SJSA1 (cell line): ENCODE data around the gene LGR6. TPM values are rescaled to one million over a fixed set of nuclear protein-coding genes. Genes with fewer than 3 reads are reported as not detected.
"Not testable (repeated sequence)": the region's sequence is repeated elsewhere in the genome, so short reads cannot be mapped to it uniquely, and the experiment has no call there.

Experiments
- DNase-seq, 2 experiments: peaks; one replicate each; pipeline ENCODE4 v3.0.0-alpha.2; 2015 to 2020; ENCODE audit warnings: low spot score in 2 of 2, low read depth in 1 of 2
- H3K27ac ChIP-seq: fragments of 250-450 bp; sonication (Bioruptor Pico); 2 replicates; pipeline ENCODE4 v1.5.1; 2020; ENCODE audit warnings: mild to moderate bottlenecking, moderate library complexity
- H3K27me3 ChIP-seq: fragments of 250-450 bp; sonication (Bioruptor Pico); replicated peaks from 2 replicates; pipeline ENCODE4 v1.5.1; 2020; ENCODE audit warnings: mild to moderate bottlenecking, moderate library complexity
- H3K36me3 ChIP-seq: fragments of 250-450 bp; sonication (Bioruptor Pico); 2 replicates; pipeline ENCODE4 v1.5.1; 2020; ENCODE audit warnings: mild to moderate bottlenecking
- H3K4me1 ChIP-seq: fragments of 250-450 bp; sonication (Bioruptor Pico); replicated peaks from 2 replicates; pipeline ENCODE4 v1.6.1; 2021; ENCODE audit warnings: mild to moderate bottlenecking
- H3K4me3 ChIP-seq: fragments of 250-450 bp; sonication (Bioruptor Pico); 2 replicates; pipeline ENCODE4 v1.5.1; 2020; ENCODE audit warnings: mild to moderate bottlenecking
- H3K9me3 ChIP-seq: fragments of 250-450 bp; sonication (Bioruptor Pico); replicated peaks from 2 replicates; pipeline ENCODE4 v1.5.1; 2020; ENCODE audit warnings: mild to moderate bottlenecking
- total RNA-seq: library from RNA; depleted of rRNA; stranded (reverse); fragments of >200 nt; shearing (Covaris generic); gene quantifications from 2 replicates; pipeline ENCODE4 v1.2.3, GENCODE V29; 2014

Gene LGR6
- total RNA-seq, 1 experiment from 2014 or later = not detected

DNA sequence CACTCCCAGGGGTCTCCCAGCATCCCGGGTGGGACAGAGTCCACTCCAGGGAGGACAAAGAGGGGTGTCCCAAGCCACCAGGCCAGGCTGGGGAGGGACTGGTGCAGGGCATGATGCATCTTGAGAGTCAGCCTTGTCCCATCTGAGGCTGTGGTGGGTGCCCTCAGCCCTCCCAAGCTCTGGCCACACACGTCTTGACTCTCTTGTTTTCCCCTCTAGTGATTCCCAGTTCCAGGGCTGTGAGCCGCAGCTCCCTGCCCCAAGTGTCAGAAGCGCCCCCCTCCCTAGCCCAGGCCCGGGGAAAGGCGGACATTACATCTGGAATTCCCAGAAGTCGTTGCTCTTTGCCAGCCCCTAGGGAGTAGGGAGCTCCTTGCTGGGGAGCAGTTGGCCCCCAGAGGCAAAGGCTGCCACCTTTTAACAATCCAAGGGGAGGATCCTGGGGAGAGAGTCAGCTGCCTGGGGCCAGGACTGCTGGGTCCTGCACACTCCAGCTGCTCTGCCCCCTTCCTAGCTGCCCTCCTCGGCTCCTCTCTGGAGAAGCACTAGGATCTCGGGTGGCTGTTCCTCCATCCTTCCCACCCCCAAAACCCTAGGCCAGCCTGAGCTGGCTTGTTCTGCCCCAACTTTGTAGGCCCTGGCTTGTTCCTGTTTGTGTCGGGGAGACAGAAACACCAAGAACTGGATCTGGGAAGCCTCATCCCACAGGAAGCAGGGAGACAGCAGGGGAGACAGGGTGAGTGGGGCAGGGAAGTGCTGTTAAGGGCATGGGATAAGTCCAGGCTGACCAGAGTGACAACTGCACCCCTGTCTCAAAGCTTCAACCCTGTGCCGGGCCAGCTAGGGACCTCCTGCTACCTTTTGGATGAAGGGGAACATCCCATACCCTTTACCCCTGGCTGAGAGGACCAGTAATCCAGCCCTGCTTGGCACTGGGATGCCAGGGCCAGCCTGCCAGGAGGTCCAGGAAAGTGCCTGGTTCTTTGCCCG lies 30.0 kb upstream of the LGR6 start:
- DNase-seq = no peak
- Histone ChIP-seq H3K27ac (no peak overlapping the region), H3K4me3 (no peak overlapping the region), H3K36me3 (no peaks in the 10 kb centered on the region), H3K4me1 (peaks cover 14% of the 10 kb centered on the region), H3K9me3 (no peaks in the 10 kb centered on the region), H3K27me3 (no peaks in the 10 kb centered on the region)

DNA sequence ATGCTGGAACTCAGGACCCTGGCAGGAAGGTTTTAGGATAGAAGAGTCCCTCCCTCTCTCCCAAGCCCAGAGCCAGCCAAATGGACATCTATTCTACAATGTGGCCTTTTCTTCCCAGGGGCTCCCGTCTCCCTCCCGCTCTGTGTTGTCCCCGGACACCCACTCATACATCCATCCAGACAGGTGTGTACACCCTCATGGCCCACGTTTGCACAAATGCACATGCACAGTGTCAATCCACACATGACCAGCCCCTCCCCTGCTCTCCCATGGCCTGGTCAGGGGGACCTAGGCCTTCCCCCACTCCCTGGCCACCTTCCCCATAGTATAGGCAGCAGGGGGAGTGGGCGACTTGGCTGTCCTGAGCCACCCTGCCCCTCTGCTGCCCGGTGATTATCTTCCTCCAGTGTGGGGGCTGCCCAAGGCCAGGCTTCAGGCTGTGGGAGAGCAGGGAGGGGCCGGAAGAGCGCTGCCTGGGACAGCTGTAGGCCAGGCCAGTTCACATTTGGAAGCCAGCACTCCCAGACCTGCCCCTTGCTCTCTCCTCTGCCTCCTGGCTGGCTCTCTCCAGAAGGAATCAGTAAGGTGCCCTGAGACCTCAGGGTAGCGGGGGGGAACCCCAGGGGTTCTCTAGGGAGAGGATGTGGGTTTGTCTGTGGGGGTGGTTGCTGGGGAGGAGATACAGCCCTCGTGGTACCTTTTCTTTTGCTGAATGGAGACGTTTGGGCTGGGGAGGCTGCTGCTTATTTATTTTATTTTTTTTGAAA lies 29.1 kb upstream of the LGR6 start:
- Histone ChIP-seq H3K4me1 (peaks cover 14% of the 10 kb centered on the region), H3K36me3 (no peaks in the 10 kb centered on the region), H3K27ac (no peak overlapping the region), H3K27me3 (no peaks in the 10 kb centered on the region), H3K4me3 (no peak overlapping the region), H3K9me3 (no peaks in the 10 kb centered on the region)
- DNase-seq = no peak

DNA sequence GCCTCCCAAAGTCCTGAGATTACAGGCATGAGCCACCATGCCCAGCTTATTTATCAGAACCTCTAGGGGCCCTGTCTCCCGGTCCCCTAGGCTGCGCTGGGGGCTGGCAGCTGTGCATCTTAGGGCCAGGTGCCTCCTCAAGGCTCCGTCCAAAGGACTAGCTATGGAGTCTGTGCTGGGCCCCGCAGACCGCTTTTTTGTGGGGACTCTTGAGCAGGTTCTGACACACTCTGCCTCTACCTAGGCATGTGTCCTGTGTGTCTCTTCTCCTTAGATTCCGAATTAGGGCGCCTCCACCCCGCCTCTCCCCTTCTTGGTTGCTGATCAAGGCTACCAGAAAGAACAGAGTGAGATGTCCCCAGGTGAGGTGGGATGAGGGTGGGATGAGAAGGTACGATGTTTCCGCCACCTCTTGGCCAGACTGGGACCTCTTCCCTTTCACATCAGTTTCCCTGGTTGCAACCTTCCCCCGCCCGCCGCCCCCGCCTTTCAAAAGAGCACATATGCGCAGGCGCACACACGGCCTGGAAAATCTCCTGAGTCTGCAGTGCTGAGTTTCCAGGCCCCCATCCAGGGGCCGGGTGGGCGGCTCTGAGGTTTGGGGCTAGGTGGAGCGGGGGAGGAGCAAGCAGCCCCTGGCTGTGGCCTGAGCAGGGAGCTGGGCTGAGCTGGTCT lies 28.2 kb upstream of the LGR6 start:
- Histone ChIP-seq H3K36me3 (no peaks in the 10 kb centered on the region), H3K4me1 (peaks cover 14% of the 10 kb centered on the region), H3K4me3 (no peak overlapping the region), H3K27ac (no peak overlapping the region), H3K27me3 (no peaks in the 10 kb centered on the region), H3K9me3 (no peaks in the 10 kb centered on the region)
- DNase-seq = no peak

DNA sequence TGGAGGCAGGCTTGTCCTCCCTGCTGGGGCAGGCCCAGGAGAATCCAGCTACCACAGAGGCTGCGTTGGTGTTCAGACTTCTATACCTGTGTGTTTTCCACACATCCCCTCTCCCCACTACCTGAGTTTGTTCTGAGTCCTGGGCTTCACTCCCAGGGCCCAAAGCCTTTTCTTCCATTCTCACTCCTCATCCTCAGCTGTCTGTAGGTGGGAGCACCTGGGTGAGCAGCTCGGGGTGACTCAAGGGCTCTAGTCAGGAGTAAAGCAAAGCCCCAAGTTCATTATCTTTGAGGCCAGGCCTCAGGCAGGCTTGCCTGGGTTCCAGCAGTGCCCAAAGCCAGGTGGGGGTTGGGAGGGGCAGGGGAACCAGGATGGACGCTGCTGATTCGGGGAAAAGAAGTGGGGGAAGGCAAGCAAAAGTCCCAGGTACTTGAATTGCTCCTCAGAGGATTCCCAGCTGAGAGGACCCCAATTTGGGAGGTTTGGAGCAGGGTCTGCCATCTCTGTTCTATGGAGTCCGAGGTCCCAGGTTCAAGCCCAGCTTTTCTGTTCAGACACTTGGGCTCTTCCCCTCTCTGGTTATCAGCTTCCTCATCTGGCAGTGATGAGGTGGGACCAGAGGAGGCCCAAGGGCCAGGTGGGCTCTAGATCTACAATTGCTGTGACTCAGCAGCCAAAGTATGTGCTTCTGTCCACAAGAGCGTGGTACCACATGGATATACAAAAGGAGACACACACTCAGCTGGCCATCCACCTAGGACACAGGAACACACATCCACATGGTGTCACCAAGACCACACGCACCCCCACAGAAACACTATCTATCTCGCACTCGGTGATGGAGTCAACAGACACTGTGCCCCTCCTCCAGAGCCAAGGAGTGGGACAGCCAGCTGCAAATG lies 27.4 kb upstream of the LGR6 start:
- Histone ChIP-seq H3K36me3 (no peaks in the 10 kb centered on the region), H3K4me3 (no peak overlapping the region), H3K27ac (no peak overlapping the region), H3K4me1 (peaks cover 14% of the 10 kb centered on the region), H3K9me3 (no peaks in the 10 kb centered on the region), H3K27me3 (no peaks in the 10 kb centered on the region)
- no peak for DNase-seq

DNA sequence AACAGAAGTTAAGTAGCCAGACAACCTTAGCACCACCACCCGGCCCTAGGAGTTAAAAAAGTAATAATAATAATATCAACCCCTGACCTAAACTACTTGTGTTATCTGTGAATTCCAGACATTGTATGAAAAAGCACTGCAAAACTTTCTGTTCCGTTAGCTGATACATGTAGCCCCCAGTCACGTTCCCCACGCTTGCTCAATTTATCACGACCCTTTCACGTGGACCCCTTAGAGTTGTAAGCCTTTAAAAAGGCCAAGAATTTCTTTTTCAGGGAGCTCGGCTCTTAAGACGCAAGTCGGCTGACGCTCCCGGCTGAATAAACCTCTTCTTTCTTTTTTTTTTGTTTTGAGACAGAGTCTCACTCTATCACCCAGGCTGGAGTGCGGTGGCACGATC lies 26.5 kb upstream of the LGR6 start:
- H3K36me3 ChIP-seq, H3K9me3 ChIP-seq, H3K4me3 ChIP-seq, H3K27me3 ChIP-seq, H3K27ac ChIP-seq, DNase-seq: not testable (repeated sequence)
- peaks cover 14% of the 10 kb centered on the region for H3K4me1 ChIP-seq

DNA sequence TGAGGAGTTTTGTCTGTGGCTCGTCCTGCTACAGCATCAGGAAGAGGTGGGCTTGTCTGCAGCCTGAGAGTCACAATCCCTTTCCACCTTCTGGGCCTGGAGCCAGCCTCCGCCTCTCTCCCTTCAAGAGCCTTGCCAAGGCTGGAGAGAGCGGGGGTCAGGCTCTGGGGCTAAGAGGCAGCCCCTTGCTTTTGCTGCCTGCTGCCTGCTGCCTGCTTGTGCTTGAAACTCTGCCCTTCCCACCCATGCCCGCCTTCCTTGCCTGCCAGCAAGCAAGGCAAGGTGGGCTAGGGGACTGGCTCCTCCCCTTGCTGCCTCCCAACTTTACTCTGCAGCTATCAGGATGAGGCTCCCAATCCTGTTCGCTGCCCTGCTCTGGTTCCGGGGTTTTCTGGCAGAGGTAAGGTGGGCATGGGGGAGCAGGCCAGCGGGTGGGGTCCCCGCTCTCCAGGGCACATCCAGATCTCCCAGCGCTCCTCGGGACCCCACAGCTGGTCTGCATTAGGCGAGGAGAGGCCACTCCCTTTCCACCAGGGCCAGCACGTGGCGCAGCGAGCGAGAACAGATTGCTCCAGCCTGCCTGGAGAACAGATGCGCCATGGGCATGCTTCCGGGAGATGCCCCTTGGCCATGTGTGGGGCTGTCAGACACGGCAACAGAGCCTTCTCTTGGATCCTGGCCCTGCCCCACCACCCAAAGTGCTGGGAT lies 25.7 kb upstream of the LGR6 start:
- no peak for DNase-seq
- Histone ChIP-seq H3K27me3 (no peaks in the 10 kb centered on the region), H3K27ac (no peak overlapping the region), H3K36me3 (no peaks in the 10 kb centered on the region), H3K4me3 (no peak overlapping the region), H3K4me1 (peaks cover 13% of the 10 kb centered on the region), H3K9me3 (no peaks in the 10 kb centered on the region)

DNA sequence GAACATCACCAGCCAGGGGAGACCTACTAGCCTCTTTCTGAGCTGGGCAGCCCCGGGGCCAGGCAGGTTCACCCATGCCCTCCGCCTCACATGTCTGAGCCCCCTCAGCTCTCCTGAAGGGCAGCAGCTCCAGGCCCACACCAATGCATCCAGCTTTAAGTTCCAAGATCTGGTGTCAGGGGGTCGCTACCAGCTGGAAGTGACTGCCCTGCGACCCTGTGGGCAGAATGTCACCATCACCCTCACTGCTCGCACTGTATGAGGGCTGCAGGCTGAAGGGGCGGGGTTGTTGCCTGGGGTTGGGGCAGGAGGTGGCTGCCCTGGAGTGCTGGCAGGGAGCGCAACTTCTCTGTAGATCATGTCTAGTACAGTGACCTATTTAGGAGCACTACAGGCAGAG lies 24.7 kb upstream of the LGR6 start:
- no peaks in the 10 kb centered on the region for H3K27me3 ChIP-seq
- DNase-seq = no peak
- H3K4me1 ChIP-seq = peaks cover 5% of the 10 kb centered on the region; the same call in 1 of the 2 replicates
- H3K36me3 ChIP-seq = no peaks in the 10 kb centered on the region
- H3K27ac ChIP-seq = no peak overlapping the region
- no peaks in the 10 kb centered on the region for H3K9me3 ChIP-seq
- H3K4me3 ChIP-seq = no peak overlapping the region

DNA sequence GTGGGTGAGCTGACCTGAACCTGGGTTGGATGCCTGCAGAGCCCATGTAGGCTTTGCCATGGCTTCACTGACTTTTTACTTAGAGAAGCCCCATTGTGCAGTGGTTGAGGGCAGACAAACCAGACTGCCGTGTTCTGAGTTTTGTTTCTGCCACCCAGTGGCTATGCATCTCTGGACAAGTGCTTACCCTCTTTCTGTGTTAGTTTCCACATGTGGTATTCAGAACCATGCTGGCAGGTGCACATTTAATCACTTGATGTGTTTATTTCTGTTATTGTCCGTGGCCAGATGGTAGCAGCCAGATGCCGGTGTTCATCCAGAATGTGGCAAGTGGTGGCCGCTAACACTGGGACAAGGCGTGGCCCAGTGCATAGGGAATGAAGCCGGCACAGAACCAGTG lies 22.9 kb upstream of the LGR6 start:
- Histone ChIP-seq H3K27me3 (no peaks in the 10 kb centered on the region), H3K4me3 (no peak overlapping the region), H3K36me3 (no peaks in the 10 kb centered on the region), H3K4me1 (peaks cover 5% of the 10 kb centered on the region; the same call in 1 of the 2 replicates), H3K9me3 (no peaks in the 10 kb centered on the region), H3K27ac (no peak overlapping the region)
- DNase-seq = no peak

DNA sequence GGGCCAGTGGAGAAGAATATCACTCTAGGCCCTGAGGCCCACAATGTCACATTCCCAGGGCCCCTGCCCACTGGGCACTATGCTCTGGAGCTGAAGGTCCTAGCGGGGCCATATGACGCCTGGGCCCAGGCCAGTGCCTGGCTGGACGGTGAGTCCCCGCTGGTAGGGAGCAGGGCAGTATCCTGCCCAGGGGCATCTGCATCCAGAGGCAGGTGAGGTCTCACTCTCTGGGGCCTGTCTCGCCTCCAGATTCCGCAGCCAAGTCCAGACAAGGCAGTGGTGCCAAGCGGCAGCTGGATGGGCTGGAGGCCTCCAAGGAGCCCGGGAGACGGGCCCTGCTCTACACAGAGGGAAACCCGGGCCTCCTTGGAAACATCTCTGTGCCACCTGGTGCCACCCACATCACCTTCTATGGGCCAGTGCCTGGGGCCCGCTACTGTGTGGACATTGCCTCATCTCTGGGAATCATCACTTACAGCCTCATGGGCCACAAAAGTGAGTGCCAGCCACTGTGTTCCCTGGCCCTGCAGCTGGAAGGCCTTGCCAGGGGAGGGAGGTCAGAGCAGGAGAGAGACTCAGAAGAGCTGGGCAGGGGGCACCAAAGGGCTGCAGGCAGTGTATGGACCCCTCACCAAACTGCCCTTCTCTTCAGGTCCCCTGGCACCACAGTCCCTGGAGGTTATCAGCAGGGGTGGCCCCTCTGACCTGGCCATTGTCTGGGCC lies 22.1 kb upstream of the LGR6 start:
- no peaks in the 10 kb centered on the region for H3K27me3 ChIP-seq
- no peaks in the 10 kb centered on the region for H3K9me3 ChIP-seq
- no peak overlapping the region for H3K27ac ChIP-seq
- H3K36me3 ChIP-seq = no peaks in the 10 kb centered on the region
- peaks cover 5% of the 10 kb centered on the region; the same call in 1 of the 2 replicates for H3K4me1 ChIP-seq
- no peak for DNase-seq
- H3K4me3 ChIP-seq = no peak overlapping the region

DNA sequence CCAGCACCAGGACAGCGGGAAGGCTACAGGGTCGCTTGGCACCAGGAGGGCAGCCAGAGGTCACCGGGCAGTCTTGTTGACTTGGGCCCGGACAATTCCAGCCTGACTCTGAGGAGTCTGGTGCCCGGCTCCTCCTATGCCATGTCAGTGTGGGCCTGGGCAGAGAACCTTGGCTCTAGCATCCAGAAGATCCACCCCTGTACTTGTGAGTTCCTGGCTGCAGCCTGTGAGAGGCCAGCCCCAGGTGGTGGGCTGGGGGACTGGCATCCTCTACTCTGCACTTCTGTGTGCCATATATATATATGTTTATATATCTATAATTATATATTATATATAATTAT lies 21.6 kb upstream of the LGR6 start:
- Histone ChIP-seq H3K27ac (no peak overlapping the region), H3K4me3 (no peak overlapping the region), H3K27me3 (no peaks in the 10 kb centered on the region), H3K36me3 (no peaks in the 10 kb centered on the region), H3K4me1 (peaks cover 5% of the 10 kb centered on the region; the same call in 1 of the 2 replicates), H3K9me3 (no peaks in the 10 kb centered on the region)
- no peak for DNase-seq

DNA sequence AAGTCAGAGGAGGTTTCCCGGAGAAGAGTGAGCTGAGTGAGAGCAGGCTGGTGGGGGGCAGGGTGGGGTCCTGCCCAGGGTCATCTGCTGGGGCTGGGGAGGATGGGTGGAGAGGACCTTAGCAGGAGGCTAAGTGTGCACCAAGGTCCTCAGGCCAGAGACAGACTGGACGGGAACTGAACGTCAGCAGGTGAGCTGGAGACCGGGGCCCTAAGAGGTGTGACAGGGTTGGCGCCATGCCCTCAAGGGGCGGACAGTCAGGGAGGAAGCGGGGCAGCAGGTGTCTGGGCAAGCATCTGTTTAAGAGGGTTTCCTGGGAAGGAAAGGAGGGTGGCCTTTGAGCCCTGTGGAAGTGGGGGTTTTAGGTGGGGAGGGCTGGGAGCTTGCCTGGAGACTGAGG lies 19.6 kb upstream of the LGR6 start:
- no peak overlapping the region for H3K4me3 ChIP-seq

More for the DNA sequence above, 19.6 kb upstream of the LGR6 start:
- Histone ChIP-seq H3K27ac (no peak overlapping the region), H3K4me1 (no peaks in the 10 kb centered on the region), H3K9me3 (no peaks in the 10 kb centered on the region), H3K36me3 (no peaks in the 10 kb centered on the region), H3K27me3 (0 out of 2 replicates have a peak, but pooled peaks cover under 1% of the 10 kb centered on the region)
- no peak for DNase-seq
